ENCODE measurements around the gene ZBTB7C. TPM values are rescaled to one million over a fixed set of nuclear protein-coding genes. Genes with fewer than 3 reads are reported as not detected.

Gene ZBTB7C
- total RNA-seq, 4 donors from 2014 or later, result 38.2 to 92.3 (median 52.4) TPM

DNA sequence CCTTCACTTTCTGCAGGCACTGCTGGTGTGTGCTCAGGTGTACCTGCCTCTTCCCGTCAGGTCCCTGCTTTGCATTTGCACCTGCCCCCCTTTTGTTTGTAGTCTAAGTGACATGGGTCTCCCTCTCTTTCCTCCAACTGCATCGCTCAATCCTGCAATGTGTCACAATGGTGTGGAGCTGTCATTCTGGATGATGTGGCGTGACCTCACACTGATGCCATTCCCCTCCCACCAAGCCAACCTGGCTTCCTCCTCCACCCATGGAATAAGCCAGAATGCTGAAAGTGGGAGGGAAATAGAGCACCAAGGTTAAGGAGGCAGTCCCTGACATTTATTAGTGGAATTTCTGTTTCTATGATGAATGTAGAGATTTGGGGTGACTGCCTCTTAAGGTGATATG, 156.7 kb downstream of the ZBTB7C start:
- DNase-seq, result no peak
- H3K36me3 ChIP-seq, result no peaks in the 10 kb centered on the region
- no peak overlapping the region for H3K4me3 ChIP-seq
- peaks cover 0 to 6% (median 0%) of the 10 kb centered on the region in 3 donors for H3K9me3 ChIP-seq
- TF ChIP-seq CTCF (IDR thresholded peaks at IDR 0.05) (no peak), POLR2A (IDR thresholded peaks at IDR 0.05) (no peak)
- intact Hi-C loops (cut with DNase I), result no loop called here
- no peaks in the 10 kb centered on the region for H3K4me1 ChIP-seq
- no peak overlapping the region for H3K27ac ChIP-seq
- WGBS, 2 donors, result 97 to 100% methylated on average over 3 of the region's 3 CpGs
- no peaks in the 10 kb centered on the region for H3K27me3 ChIP-seq

GRCh38 chr18:48250918-48251317, 158.3 kb downstream of the ZBTB7C start:
- TF ChIP-seq POLR2A (IDR thresholded peaks at IDR 0.05) (no peak), CTCF (IDR thresholded peaks at IDR 0.05) (no peak)
- no peaks in the 10 kb centered on the region for H3K9me3 ChIP-seq
- H3K4me1 ChIP-seq, result no peaks in the 10 kb centered on the region
- WGBS, 2 donors, result 77 to 92% methylated on average over 3 of the region's 3 CpGs
- no peak overlapping the region for H3K4me3 ChIP-seq
- intact Hi-C loops (cut with DNase I), result no loop called here
- DNase-seq, result no peak
- H3K36me3 ChIP-seq, result no peaks in the 10 kb centered on the region
- H3K27me3 ChIP-seq, result no peaks in the 10 kb centered on the region
- no peak overlapping the region for H3K27ac ChIP-seq

DNA sequence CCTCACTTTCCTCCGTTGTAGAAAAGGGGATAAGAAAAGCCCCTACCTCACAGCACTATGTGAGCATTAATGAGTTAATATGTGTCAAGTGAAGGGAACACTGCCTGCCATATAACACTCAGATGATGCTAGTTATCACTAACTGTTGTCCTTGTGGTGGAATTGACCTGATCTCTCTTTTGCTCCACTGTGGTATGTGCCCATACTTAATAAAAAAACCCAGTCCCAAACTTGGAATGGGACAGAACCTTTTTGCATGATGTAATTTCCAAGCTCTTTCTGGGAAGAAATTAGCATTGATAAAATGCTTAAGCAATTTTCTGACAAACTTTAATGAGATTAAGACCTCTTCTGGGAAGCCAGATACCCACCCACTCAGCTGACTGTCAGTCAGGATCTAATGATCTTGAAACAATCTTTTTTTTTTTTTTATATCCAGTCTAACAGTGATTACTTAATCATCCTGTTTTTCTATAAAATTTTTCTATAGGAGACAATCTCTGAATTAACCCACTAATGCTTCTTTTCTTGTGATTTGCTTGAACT, 158.7 kb downstream of the ZBTB7C start:
- intact Hi-C loops (cut with DNase I), result no loop called here
- no peaks in the 10 kb centered on the region for H3K27me3 ChIP-seq
- no peaks in the 10 kb centered on the region for H3K9me3 ChIP-seq
- no peak overlapping the region for H3K27ac ChIP-seq
- no peak overlapping the region for H3K4me3 ChIP-seq
- DNase-seq, result no peak
- H3K4me1 ChIP-seq, result no peaks in the 10 kb centered on the region
- TF ChIP-seq POLR2A (IDR thresholded peaks at IDR 0.05) (no peak), CTCF (IDR thresholded peaks at IDR 0.05) (no peak)
- WGBS, 2 donors, result 100% methylated on average over 1 of the region's 1 CpG
- no peaks in the 10 kb centered on the region for H3K36me3 ChIP-seq

DNA sequence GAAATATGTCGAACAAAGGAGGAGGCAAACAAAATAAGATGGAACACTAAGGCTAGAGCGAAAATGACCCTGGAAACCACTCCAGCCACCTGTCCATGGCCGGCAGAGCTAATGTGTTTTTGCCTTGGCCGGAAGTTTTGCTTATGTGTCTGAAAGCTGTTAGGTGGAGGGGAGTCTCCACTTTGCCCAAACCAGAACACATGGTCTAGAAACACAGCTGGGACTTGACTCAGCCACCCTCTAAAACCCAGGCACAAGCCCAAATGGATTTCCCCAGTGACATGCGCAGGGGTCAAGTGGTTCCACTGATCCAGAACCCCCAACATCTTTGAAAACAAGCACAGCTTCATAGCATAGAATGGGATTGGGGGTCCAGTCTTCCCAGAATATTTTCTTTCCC, 159.3 kb downstream of the ZBTB7C start:
- Histone ChIP-seq H3K4me1 (no peaks in the 10 kb centered on the region), H3K9me3 (no peaks in the 10 kb centered on the region), H3K27ac (no peak overlapping the region), H3K4me3 (no peak overlapping the region), H3K36me3 (no peaks in the 10 kb centered on the region), H3K27me3 (no peaks in the 10 kb centered on the region)
- intact Hi-C loops (cut with DNase I), result no loop called here
- 85 to 89% methylated on average over 5 of the region's 5 CpGs for WGBS, 2 donors
- TF ChIP-seq CTCF (IDR thresholded peaks at IDR 0.05), result no peak
- DNase-seq, result no peak

DNA sequence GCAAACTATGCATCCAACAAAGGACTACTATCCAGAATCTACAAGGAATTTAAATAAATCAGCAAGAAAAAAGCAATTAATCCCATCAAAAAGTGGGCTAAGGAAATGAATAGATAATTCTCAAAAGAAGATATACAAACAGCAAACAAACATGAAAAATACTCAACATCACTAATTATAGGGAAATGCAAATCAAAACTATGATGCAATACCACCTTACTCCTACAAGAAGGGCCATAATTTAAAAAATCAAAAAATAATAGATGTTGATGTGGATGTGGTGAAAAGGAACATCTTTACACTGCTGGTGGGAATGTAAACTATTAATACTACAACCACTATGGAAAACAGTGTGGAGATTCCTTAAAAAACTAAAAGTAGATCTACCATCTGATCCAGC, 164.7 kb downstream of the ZBTB7C start:
- TF ChIP-seq POLR2A (IDR thresholded peaks at IDR 0.05) (no peak), CTCF (IDR thresholded peaks at IDR 0.05) (no peak)
- Histone ChIP-seq H3K27me3 (no peaks in the 10 kb centered on the region), H3K27ac (no peak overlapping the region), H3K4me3 (no peak overlapping the region), H3K36me3 (no peaks in the 10 kb centered on the region), H3K4me1 (no peaks in the 10 kb centered on the region), H3K9me3 (no peaks in the 10 kb centered on the region)
- intact Hi-C loops (cut with DNase I), result no loop called here
- no peak for DNase-seq

All from esophagus squamous epithelium (tissue), 5 donors.